Body of pancreas (tissue), 4 donors: ENCODE measurements around the gene SLC47A2. TPM values are rescaled to one million over a fixed set of nuclear protein-coding genes. Genes with fewer than 3 reads are reported as not detected.

Experiments used
- ATAC-seq: fragments of 150-250 bp; one replicate; pipeline ENCODE4 v1.9.1; 2016
- DNase-seq, 4 donors: peaks; one replicate each; pipeline ENCODE4 v3.0.0-alpha.2; 2019
- H3K27ac ChIP-seq, 4 donors: fragments of 200-600 bp; sonication (generic); 1 replicate in 3 of 4; 2 replicates in 1 of 4; pipeline versions ENCODE4 v1.5.1 to v1.6.1; 2016 to 2019; ENCODE audit warnings: mild to moderate bottlenecking in 1 of 4, mixed read lengths in 1 of 4, moderate library complexity in 1 of 4
- H3K27me3 ChIP-seq, 2 donors: fragments of 200-600 bp; sonication (generic); one replicate each; pipeline ENCODE4 v1.6.0; 2016; ENCODE audit warnings: mild to moderate bottlenecking in 1 of 2
- H3K36me3 ChIP-seq, 2 donors: fragments of 200-600 bp; sonication (generic); replicated peaks in 1 of 2; 2 replicates each; pipeline ENCODE4 v1.5.1; 2016; ENCODE audit warnings: low read depth in 2 of 2; ENCODE audit not compliant: insufficient read depth in 1 of 2
- H3K4me1 ChIP-seq: fragments of 200-600 bp; sonication (generic); one replicate; pipeline ENCODE4 v1.6.0; 2016
- H3K4me3 ChIP-seq, 2 donors: fragments of 200-600 bp; sonication (generic); 1 replicate in 1 of 2; 2 replicates in 1 of 2; pipeline ENCODE4 v1.5.1; 2016 to 2019
- H3K9me3 ChIP-seq, 3 donors: fragments of 200-600 bp; sonication (generic); 1 replicate in 2 of 3; 2 replicates in 1 of 3; pipeline ENCODE4 v1.5.1; 2016
- CTCF ChIP-seq, 7 experiments: fragments of 450-650 bp in 4 of 7; fragments of 200-600 bp in 3 of 7; sonication (generic) in 3 of 7; IDR thresholded peaks; one replicate each; pipeline ENCODE4 v1.5.1; 2016 to 2019; ENCODE audit warnings: antibody characterized with exemption in 7 of 7
- POLR2A ChIP-seq, 3 donors: fragments of 450-650 bp; IDR thresholded peaks; one replicate each; pipeline ENCODE4 v1.6.1; 2016; ENCODE audit warnings: antibody characterized with exemption in 3 of 3, mild to moderate bottlenecking in 2 of 3
- WGBS, 2 donors: methylation state at CpG; one replicate each; pipeline ENCODE4 v1.1.5; 2017; 5-methylcytosine and 5-hydroxymethylcytosine counted together
- intact Hi-C: fragments of 100-400 bp; cut with DNase I; formaldehyde crosslinking; loops from one replicate; pipeline ENCODE4 v1.15.1; 2023
- total RNA-seq, 2 donors: library from RNA; depleted of rRNA; stranded (reverse); fragments of >200 nt; gene quantifications; one replicate each; pipeline ENCODE4 v1.1.0, GENCODE V29; 2016

The SLC47A2 gene
- total RNA-seq, 2 donors from 2014 or later = 0.26 TPM; not detected in 1

GRCh38 chr17:19720631-19721426, 4.4 kb upstream of the SLC47A2 start:
- WGBS, 2 donors = 52 to 65% methylated on average over 8 to 9 of the region's 9 CpGs
- DNase-seq (no peak), ATAC-seq (no peak)
- no peak overlapping the region for H3K27ac ChIP-seq
- intact Hi-C loops = no loop called here
- H3K9me3 ChIP-seq = no peaks in the 10 kb centered on the region
- no peak overlapping the region for H3K4me3 ChIP-seq
- no peaks in the 10 kb centered on the region for H3K36me3 ChIP-seq
- peaks cover 18% of the 10 kb centered on the region for H3K4me1 ChIP-seq
- TF ChIP-seq POLR2A (IDR thresholded peaks at IDR 0.05) (no peak), CTCF (IDR thresholded peaks at IDR 0.05) (no peak)
- H3K27me3 ChIP-seq = no peaks in the 10 kb centered on the region

GRCh38 chr17:19720210-19720475, 3.8 kb upstream of the SLC47A2 start:
- no peaks in the 10 kb centered on the region for H3K9me3 ChIP-seq
- intact Hi-C loops = no loop called here
- no peak overlapping the region for H3K27ac ChIP-seq
- no peaks in the 10 kb centered on the region for H3K36me3 ChIP-seq
- WGBS, 2 donors = 43 to 55% methylated on average over 3 to 5 of the region's 5 CpGs
- ATAC-seq (no peak), DNase-seq (no peak)
- no peak overlapping the region for H3K4me3 ChIP-seq
- H3K27me3 ChIP-seq = no peaks in the 10 kb centered on the region
- TF ChIP-seq CTCF (IDR thresholded peaks at IDR 0.05) (no peak), POLR2A (IDR thresholded peaks at IDR 0.05) (no peak)
- peaks cover 18% of the 10 kb centered on the region for H3K4me1 ChIP-seq

GRCh38 chr17:19719355-19720209, 3.2 kb upstream of the SLC47A2 start:
- TF ChIP-seq POLR2A (IDR thresholded peaks at IDR 0.05) (no peak), CTCF (IDR thresholded peaks at IDR 0.05) (no peak)
- 77 to 85% methylated on average over 11 to 22 of the region's 23 CpGs for WGBS, 2 donors
- Histone ChIP-seq H3K27ac (no peak overlapping the region), H3K4me3 (no peak overlapping the region), H3K9me3 (no peaks in the 10 kb centered on the region), H3K27me3 (no peaks in the 10 kb centered on the region), H3K36me3 (no peaks in the 10 kb centered on the region), H3K4me1 (peaks cover 20% of the 10 kb centered on the region)
- ATAC-seq = no peak
- intact Hi-C loops = no loop called here
- DNase-seq = no peak

- TF ChIP-seq CTCF (IDR thresholded peaks at IDR 0.05) (peak in 5 of 7 experiments; percentile 6 to 52 (median 36)), POLR2A (IDR thresholded peaks at IDR 0.05) (no peak)
- 63 to 67% methylated on average over 12 to 18 of the region's 18 CpGs for WGBS, 2 donors
- H3K4me3 ChIP-seq = no peak overlapping the region
- H3K27me3 ChIP-seq = no peaks in the 10 kb centered on the region
- peak; percentile 36 to 60 (median 42) for DNase-seq
- intact Hi-C loops = no loop called here
- no peak overlapping the region for H3K27ac ChIP-seq
- no peaks in the 10 kb centered on the region for H3K36me3 ChIP-seq
- no peak for ATAC-seq
- H3K4me1 ChIP-seq = peaks cover 18% of the 10 kb centered on the region
- no peaks in the 10 kb centered on the region for H3K9me3 ChIP-seq
Observed at GRCh38 chr17:19718613-19719354, 2.4 kb upstream of the SLC47A2 start.
